ENCODE results near the gene RAD51B. TPM values are rescaled to one million over a fixed set of nuclear protein-coding genes. Genes with fewer than 3 reads are reported as not detected.

The RAD51B gene
- total and polyA plus RNA-seq, 9 of the 15 experiments (the other 6 are each of a cell fraction or from before 2014, with no cell fraction given): 8.5 to 17.3 (median 11.3) TPM

DNA sequence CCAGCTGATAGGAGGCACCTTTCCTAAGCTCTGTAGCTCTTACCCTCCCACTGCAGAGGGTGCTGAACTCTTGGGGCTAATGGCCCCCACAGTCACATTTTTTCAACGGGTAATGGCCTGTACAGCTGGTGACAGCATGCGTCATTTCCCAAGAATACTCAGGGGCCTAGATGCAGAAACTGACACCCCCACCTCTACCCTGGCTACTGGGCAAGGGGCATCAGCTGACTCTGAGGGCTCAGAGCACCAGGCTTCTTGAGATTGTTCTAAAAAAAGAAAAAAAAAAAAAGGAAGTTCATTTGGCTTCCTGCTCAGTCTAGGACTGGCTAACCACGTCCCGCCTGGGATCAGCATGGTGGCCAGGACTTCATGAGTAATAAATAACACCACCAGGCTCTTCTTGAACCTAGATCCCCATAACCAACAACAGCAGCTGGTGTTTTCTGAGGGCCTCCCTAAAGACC lies 938.1 kb downstream of the RAD51B start (continued):
- TF ChIP-seq, protein P1, sequence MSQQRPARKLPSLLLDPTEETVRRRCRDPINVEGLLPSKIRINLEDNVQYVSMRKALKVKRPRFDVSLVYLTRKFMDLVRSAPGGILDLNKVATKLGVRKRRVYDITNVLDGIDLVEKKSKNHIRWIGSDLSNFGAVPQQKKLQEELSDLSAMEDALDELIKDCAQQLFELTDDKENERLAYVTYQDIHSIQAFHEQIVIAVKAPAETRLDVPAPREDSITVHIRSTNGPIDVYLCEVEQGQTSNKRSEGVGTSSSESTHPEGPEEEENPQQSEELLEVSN (IDR thresholded peaks at IDR 0.05; ENCODE audit: borderline replicate concordance in 1 of 2, extremely low read depth in 1 of 2, insufficient read depth in 1 of 2, insufficient read length in 1 of 2, low read depth in 1 of 2, low read length in 1 of 2, poor library complexity in 1 of 2, severe bottlenecking in 1 of 2): no peak
- TF ChIP-seq ZC3H4 (CRISPR knock-in tag; IDR thresholded peaks at IDR 0.05; ENCODE audit: borderline replicate concordance) (no peak), RNF2 (IDR thresholded peaks at IDR 0.05) (no peak), MAX (CRISPR knock-in tag; IDR thresholded peaks at IDR 0.05) (peak; percentile 58), ZNF639 (CRISPR knock-in tag; conservative IDR thresholded peaks at IDR 0.05 in 1 of 2, IDR thresholded peaks at IDR 0.05 in 1 of 2) (peak in 1 of 2 experiments; percentile 62; a peak in 1 of 4 replicates), ETV1 (tag; conservative IDR thresholded peaks at IDR 0.05; ENCODE audit: low read depth) (no peak), NKRF (IDR thresholded peaks at IDR 0.05; ENCODE audit: borderline replicate concordance) (no peak), CTCF (IDR thresholded peaks at IDR 0.05 in 2 of 3, conservative IDR thresholded peaks at IDR 0.05 in 1 of 3; ENCODE audit: insufficient read depth in 2 of 3, low read depth in 1 of 3, low read length in 3 of 3) (peak in 2 of 3 experiments; percentile 4 to 11; a peak in 1 of 6 replicates), ZFP30 (CRISPR knock-in tag; IDR thresholded peaks at IDR 0.05; ENCODE audit: borderline replicate concordance) (no peak), ZNF407 (IDR thresholded peaks at IDR 0.05; ENCODE audit: low read depth) (no peak)

All from K562 (cell line).